ENCODE results near the gene SEC16A.

Gene SEC16A

GRCh38 chr9:136395020-136395340 is 87.9 kb downstream of the SEC16A start:
- DNase-seq: no peak

- DNase-seq: no peak
Measured at GRCh38 chr9:136394312-136395019, 88.4 kb downstream of the SEC16A start.

GRCh38 chr9:136393531-136393930 is 89.3 kb downstream of the SEC16A start:
- no peak for DNase-seq

GRCh38 chr9:136392538-136393449 is 90.0 kb downstream of the SEC16A start:
- no peak for DNase-seq

GRCh38 chr9:136391737-136392537 is 90.9 kb downstream of the SEC16A start:
- no peak for DNase-seq

Data from MV-4-11 (cell line).